COLO829 (cell line): ENCODE data around the gene WNT6.
A peak's percentile ranks its signal among the peaks of the same experiment; 100 is the strongest.
"Not testable (repeated sequence)": the region's sequence is repeated elsewhere in the genome, so short reads cannot be mapped to it uniquely, and the experiment has no call there.

ENCODE experiments used
- DNase-seq: peaks from one replicate; pipeline ENCODE4 v3.0.0; 2012; ENCODE audit warnings: low spot score

Gene WNT6

DNA sequence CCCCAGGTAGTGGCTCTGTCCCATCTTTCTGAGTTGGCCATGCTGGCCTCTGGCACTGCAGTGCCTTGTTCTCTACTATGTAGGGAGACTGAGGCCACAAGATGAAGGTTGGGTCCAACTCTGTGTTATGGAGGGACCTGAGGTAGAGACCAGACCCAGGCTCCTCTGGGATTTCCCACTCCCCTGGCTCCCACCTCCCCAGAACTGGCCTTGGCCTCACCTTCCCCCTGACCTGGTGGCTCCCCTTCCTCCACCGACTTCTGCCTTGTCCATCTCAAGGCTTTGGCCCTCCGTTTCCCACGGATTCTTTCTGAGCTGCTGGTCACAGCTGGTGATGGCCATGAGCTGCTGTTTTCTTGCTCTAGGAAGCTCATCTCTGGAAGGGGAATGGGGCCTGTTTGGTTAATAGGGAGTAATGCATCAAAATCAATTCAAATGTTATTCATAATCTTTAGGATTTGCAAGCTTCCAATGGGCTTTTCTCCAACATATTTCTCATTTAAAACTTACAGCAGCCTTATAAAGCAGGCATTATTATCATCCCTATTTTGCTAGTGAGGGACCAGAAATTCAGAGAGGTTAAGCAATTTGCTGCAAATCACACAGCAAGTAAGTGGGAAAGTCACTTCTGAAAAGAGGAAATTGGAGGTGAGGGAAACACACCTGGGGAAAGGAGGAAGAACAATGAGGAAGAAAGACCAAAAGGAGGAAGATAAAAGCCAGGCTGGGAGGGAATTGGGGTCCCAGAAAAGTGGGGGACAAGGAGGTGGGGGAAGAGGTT, 28.9 kb upstream of the WNT6 start:
- DNase-seq = no peak

DNA sequence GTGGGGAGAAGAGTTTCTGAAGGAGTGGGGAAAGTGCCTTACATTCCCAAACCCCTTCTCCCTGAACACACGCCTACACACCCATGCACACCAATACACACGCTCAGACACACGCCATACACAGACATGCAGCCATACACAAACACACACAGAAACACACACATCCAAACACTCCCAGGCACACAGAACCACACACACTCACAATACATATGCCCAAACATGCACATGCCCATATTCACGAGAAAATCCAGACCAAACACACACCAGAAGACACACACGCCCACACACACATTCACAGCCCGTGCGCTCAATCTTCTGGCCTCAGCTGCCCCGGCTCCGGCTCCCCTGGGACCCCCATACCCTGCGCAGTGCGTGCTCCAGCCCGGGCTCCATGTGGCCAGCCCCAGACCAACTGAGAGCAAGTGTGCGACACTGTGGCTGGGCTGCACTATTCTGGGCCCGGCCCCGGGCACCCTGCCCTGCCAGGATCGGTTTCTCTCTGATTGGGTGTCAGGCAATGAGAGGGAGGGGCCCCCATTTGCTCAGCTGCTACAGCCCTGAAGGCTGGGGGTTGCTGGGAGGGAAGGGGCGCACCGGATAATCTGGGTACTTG, 28.1 kb upstream of the WNT6 start, which contains the start of gene PRKAG3:
Gene PRKAG3 (minus strand): TSS at position 426 of the 613 bp plus-strand sequence.
- DNase-seq = no peak

DNA sequence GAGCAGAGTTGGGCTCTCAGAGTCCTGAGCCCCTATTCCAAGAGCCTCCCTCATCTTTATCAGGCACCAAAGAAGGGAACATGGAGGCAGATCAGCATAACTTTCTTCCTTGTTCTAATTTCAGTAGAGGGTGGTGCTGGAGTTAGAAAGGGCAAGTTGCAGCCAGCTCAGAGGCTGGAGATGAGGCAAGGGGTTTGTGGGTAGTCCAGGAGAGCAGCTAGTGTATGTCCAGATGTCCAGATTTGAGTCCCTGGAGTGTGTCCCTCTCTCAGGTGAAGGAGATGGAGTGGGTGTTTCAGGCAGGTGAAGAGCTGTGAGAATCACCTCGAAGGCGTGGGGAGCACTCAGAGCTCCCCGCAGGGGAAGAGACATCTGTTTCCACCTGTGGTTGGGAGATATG, 27.5 kb upstream of the WNT6 start:
- no peak for DNase-seq

DNA sequence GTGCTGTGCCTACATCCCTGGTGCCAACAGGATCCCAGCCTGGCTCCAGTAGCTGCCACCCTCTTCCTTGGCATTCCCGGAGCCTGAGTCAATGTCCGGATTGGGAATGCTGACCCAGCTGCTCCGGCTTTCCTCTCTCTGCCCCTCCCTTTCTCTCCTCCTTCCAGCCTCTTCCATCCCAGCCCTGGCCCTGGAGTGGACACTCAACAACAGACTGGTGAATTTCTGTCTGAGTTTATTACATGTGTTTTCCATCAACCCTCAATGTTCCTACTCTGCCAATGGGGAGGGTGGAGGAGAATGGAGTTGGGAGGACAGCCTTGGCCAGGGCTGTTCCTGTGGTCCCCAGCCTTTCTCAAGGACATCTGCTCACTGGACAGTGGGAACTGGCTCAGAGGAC, 27.1 kb upstream of the WNT6 start:
- no peak for DNase-seq

DNA sequence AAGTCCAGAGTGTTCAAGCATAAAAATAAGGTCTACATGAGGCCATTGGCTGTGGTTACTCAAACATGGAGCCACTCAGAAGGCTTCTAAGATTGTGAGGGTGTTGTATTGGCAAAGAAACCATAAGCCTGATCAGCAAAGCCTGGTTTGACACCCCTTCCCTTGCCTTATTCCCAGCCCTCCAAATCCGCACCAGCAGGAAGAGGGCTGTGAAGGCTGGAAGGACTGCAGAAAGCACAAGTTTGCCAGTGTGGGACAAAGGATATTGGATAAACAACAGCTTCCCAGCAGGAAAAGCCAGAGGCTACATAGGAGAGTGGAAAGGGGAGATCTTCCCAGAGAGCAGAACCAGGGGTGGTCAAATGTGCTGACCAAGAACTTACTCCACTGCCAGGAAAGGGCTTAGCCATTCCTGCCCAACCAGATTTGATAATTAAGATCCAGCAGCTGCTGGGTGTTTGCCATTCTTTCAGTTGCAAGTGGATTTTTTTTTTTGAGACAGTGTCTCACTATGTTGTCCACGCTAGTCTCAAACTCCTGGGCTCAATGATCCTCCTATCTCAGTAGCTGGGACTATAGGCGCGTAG, 26.5 kb upstream of the WNT6 start:
- DNase-seq = no peak

DNA sequence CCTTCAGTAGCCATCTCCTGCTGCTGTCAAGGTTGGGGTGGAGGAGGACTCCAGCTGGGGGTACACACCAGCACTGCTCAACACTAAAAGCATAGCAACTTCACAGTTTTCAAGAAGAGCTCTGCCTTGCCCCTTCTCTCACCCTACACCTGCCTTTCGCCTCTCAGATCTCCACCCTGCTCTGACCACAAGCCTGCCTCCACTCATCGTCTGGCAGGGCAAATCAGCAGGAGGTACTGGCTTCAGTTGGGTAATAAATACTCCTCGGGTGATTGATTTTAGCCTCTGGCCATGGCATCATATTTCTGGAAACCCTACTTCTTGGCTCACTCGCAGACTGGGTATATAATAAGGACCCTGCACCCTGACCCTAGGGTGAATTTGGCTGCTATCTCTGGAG, 24.9 kb upstream of the WNT6 start:
- no peak for DNase-seq

DNA sequence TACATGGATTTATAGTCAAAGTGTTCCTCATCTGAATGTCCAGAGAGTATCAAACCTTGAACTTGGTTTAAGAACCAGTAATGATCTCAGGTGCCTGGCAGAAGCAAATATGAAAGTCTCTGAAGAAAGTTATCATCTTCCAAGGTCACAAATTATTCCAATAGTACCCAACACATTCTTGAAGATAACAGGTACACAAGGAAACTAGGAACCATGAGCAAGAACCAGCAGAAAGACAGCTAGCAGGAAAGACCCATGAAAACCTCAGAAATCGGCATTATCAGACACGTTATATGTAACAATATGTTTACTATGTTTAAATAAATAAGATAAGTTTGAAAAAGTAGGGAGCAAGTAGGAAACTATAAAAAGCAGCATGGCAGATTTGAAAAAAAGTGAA, 22.1 kb upstream of the WNT6 start:
- DNase-seq = no peak

DNA sequence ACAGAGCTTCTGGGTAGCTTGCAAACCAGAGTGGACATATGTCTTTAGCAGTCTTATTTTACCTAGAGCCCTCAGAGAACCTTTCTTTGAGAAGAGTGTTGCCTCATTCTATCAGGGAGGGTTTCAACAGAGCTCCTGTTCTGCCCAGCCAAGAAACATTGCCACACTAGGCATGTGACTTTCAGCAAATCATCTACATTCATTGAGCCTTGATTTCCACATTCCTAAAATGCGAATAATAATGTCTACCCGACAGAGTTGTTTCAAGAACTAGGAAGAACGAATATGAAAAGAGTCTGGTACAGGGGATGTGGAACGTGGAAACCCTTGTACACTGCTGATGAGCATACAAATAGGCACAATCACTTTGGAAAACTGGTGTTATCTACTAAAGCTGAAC, 20.2 kb upstream of the WNT6 start:
- no peak for DNase-seq

DNA sequence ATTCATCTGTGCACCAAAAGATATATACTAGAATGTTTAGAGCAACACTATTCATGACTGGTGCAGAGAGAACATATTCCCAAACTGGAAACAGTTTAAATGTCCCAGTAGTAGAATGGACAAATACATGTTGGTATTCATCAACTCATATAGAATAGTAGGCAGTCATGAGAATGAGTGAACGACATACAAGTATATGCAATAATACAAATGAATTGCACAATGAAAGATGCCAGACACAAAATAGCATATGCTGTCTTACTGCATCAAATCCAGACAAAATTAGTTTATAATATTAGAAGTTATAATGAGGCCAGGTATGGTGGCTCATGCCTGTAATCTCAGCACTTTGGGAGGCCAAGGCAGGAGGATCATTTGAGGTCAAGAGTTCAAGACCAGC, 19.7 kb upstream of the WNT6 start:
- DNase-seq = no peak

DNA sequence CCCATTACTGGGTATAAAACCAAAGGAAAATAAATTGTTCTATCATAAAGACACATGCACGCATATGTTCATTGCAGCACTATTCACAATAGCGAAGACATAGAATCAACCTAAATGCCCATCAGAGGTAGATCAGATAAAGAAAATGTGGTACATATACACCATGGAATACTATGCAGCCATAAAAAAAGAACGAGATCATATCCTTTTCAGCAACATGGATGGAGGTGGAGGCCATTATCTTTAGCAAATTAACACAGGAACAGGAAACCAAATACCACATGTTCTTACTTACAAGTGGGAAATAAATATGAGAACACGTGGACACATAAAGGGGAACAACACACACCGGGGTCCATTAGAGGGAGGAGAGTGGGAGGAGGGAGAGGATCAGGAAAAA, 15.3 kb upstream of the WNT6 start:
- not testable (repeated sequence) for DNase-seq

DNA sequence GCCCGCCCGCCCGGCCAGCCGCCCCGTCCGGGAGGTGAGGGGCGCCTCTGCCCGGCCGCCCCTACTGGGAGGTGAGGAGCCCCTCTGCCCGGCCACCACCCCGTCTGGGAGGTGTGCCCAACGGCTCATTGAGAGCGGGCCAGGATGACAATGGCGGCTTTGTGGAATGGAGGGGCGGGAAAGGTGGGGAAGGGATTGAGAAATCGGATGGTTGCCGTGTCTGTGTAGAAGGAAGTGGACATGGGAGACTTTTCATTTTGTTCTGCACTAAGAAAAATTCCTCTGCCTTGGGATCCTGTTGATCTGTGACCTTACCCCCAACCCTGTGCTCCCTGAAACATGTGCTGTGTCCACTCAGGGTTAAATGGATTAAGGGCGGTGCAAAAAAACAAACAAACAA, 12.6 kb upstream of the WNT6 start:
- DNase-seq = not testable (repeated sequence)

DNA sequence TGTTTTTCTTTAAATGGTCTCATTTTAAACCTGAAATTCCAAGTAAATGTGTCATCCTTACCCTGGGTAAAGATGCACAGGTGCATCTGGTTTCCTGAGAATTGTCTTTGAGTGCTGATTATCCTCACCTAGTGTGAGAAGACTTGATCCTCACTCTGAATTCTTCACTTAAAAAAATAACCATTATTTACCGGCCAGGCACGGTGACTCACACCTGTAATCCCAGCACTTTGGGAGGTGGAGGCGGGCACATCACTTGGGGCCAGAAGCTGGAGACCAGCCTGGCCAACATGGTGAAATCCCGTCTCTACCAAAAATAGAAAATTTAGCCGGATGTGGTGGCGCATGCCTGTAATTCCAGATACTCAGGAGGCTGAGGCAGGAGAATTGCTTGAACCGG, 9.9 kb upstream of the WNT6 start:
- DNase-seq = no peak

DNA sequence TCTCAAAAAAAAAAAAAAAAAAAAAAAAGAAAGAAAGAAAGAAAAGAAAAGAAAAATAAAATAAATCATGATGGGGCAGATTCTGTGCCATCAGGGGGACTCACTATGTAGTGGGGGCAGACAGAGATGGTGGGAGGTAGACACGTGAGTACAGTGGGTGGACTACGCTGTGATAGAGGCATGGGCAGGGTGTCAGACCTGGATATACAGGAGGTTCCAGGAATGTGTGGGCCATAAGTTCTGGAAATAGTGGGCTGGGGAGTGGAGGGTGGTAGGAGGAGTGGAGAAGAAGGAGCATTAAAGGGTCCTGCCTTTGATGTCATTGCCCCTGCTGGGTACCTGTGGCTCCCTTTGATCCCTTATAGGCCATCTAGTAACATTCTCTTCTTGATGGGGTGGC, 8.8 kb upstream of the WNT6 start:
- no peak for DNase-seq

DNA sequence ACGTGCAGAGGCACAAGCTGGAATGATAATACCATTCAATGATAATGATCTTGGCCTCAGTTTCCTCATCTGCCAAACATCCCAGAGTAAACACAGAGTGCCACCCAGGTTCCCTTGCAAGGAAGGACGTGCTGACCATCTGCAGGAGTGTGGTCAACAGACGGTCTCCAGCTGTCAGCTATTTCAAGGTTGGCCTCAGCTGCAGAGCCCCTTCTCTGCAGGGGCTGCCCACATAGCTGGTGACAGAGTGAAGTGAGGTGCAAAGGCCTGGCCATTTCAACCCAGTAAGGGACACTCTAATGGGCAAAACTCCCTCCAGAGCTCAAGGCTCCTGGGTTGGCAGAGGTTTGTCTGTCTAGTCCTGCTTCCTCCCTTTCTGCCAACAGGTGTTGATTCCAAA, 8.3 kb upstream of the WNT6 start:
- no peak for DNase-seq

DNA sequence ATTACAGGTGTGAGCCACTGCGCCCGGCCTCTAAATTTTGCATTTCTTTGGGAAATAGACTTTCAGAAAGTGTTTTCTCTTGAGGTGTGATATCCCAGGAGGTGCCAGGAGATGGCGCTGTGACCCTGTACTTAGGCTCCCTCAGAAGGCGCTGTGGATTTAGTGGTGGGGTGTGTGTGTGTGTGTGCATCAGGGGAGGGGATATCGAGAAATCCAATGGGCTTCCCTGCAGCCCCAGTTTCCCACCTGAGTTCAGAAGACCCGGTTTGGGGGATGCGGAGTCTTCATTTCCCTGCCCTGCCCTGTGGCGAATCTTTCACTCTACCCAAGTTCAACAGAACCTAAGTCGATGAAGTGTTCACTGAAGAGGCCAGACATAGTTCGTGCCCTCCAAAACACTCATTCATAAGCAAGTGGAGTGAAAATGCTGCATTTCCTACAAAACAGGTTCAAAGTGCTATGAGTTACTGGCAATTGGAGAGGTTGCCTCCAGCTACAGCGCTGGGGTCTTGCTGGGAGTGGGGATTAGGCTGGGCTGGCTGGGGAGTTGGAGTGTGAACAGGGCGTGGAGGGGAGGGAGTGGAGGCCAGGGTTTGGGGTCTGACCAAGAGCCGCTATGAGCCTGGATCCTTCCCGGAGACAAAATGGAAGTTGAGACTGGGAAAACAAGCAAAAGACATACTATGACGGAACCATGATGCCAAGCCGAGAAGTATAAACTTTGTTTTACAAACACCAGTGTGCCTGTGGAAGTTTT, 6.5 kb upstream of the WNT6 start:
- peak; percentile 82 for DNase-seq

DNA sequence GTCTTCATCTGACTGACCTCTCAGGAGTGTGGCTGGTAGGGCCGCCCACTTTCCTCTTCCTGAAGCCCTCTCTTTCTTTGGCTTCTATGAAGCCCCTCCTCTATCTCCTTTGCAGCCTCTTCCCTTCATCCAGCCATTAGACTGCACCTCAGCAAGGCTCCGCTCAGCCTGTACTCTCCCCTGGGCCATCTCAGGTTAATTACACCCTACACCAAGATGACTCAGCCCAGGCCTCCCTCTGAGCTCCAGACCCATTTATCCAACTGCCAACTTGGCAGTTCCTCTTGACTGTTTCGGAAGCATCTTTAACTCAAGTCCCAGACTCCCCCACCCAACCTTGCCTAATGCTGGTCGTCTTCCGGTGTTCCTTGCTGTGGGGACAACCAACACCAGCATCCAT, 5.8 kb upstream of the WNT6 start:
- DNase-seq = peak; percentile 36

DNA sequence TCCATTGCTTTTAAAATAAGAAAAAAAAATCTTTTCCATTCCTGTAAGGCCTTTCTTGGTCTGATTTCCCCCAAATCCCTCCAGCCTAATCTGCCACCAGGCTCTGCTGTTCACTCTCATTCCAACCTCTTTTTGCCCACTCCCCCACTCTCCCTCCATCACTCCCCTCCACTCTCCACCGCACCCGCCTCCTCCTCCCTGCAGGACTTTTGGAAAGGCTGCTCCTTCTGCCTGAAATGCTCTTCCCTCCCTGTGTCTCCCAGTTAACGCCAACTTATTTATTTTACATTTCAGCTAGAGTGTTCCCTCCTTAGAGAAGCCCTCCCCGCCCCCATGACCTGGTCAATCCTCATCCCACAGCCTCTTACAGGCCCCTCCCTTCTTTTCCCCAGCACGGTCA, 4.7 kb upstream of the WNT6 start:
- DNase-seq = no peak

DNA sequence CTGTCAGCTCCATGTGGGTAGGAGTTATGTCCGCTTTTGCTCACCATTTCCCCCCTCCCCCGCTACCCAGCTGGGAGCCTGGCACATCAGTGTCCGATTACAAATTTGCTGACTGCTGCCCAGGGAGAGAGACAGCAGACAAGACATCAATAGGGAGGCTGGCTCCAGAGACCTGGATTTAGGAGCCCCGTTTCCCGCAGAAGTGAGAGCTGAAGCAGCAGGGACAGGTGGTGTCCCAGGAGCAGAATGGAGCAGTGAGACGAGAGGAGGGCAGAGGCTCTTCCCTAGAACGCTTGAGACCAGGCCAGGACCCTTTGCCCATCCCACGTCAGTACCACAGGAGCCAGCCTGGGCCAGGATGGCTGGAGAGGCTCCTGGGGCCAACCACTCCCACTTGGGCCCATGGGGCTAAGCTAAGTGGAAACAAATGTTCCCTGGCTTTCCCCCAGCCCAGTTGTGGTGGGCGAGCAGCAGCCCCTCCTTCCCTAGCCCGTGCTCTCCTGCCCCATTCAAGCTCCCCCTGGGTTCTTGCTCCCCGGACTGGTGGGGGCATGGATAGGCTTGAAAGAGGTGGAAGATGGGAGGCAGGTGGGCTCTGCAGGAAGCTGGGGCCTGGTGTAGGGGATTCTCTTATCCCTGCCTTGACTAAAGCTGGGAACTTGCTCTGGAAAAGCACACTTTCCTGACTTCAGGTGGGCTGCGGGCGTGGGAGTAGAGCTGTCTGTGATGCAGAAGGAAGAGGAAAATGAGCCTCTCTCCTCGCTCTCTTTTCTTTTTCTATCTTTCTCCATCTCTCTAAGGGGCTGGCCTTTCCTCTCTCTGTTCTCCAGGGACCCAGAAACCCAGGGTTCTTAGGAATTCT, 4.1 kb upstream of the WNT6 start:
- DNase-seq = no peak

DNA sequence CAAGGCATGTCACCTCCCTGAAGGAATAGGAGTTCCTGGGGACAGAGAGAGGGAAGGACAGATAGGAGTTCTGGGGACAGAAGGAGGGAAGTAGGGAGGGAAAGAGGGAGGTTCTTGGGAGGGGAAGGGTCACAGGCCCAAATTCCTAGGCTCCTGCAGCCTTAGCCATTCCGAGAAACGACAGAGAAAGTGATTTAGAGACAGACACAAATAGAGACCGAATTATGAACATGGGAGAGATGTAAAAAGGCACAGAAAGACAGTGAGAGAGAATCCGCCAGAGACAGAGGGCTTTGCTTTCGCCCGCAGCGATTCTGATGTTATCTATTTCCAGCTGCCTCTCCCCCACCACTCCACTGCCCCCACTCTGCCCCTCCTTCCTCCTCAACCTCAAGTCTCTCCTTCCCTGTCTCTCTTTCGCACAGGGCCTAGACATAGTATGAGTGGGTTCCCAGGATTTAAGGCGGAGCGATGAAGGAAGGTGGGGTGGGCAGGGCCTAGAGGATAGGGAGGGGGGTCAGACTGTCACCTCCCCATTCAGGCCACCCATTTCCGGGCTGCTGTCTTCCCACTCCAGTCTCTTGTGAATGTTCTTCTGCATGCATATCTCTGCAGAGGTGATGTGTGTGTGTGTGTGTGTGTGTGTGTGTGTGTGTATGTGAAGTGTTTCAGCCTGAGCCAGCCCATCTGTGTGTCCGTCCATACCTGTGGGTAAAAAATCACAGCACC, 3.3 kb upstream of the WNT6 start:
- no peak for DNase-seq

DNA sequence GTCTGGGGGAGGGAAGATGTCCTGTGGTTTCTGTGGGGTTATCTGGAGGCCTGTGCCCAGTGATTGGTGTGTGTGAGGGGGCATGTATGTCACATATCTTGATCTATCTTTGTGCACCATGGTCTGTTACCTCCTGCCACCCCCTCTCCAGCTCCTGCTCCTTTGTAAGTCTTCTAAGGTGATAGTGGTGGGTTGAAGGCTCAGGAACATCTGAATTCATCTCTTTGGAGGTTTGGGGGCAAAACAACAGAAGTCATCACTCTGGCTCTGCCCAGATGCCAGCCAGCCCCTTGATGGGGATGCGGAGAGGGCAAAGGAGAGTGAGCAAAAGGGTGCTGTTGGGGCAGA, 2.7 kb upstream of the WNT6 start:
- no peak for DNase-seq
